GM13977 (cell line): ENCODE results near the gene MEI1.

Source experiments
- DNase-seq: peaks from one replicate; pipeline ENCODE4 v3.0.0; 2012; ENCODE audit warnings: low spot score
- CTCF ChIP-seq: IDR thresholded peaks from 2 replicates; pipeline ENCODE4 v1.5.1; 2012; ENCODE audit warnings: mild to moderate bottlenecking, control low read depth; ENCODE audit not compliant: insufficient read depth; ENCODE audit errors: extremely low read depth, missing control alignments
- in situ Hi-C: fragments of 300-500 bp; cut with MboI; formaldehyde crosslinking; loops from one replicate; pipeline ENCODE4 v1.12.0; 2022; ENCODE audit warnings: low sequenced_read_pairs, low pct_unique_long_range_greater_than_20kb, mixed read lengths, inconsistent platforms; ENCODE audit not compliant: unreplicated experiment

MEI1 gene

GRCh38 chr22:41782751-41783150 is 83.4 kb downstream of the MEI1 start:
- TF ChIP-seq CTCF: no peak

GRCh38 chr22:41787331-41787730 is 88.0 kb downstream of the MEI1 start:
- in situ Hi-C loops: loop anchor here (10.0 kb wide), 1 partner anchor 93 kb away; the partner anchor contains the start of gene MEI1
- no peak for DNase-seq
- no peak for TF ChIP-seq CTCF

More at GRCh38 chr22:41782751-41783150, 83.4 kb downstream of the MEI1 start:
- in situ Hi-C loops: loop anchor here (10.0 kb wide), 1 partner anchor 88 kb away; the partner anchor contains the start of gene MEI1
- no peak for DNase-seq

- in situ Hi-C loops: no loop called here
- DNase-seq: no peak
- no peak for TF ChIP-seq CTCF
Observed at GRCh38 chr22:41793871-41794270, 94.6 kb downstream of the MEI1 start.

- in situ Hi-C loops: no loop called here
- TF ChIP-seq CTCF: no peak
- no peak for DNase-seq
Observed at GRCh38 chr22:41798736-41799135, 99.4 kb downstream of the MEI1 start.

- no peak for TF ChIP-seq CTCF
- in situ Hi-C loops: no loop called here
- peak; percentile 72 for DNase-seq
Observed at GRCh38 chr22:41799486-41800347, 100.4 kb downstream of the MEI1 start.

GRCh38 chr22:41800348-41801146 is 101.2 kb downstream of the MEI1 start, which contains the start of gene CCDC134:
Gene CCDC134 (plus strand): TSS chr22:41800679. CDS start chr22:41808891, 8,212 bp downstream.
- in situ Hi-C loops: no loop called here

More at GRCh38 chr22:41800348-41801146, 101.2 kb downstream of the MEI1 start, which contains the start of gene CCDC134:
- no peak for TF ChIP-seq CTCF
- DNase-seq: peak; percentile 96
